Skeletal muscle tissue (tissue), 4 donors: ENCODE results near the gene VPS13D. TPM values are rescaled to one million over a fixed set of nuclear protein-coding genes. Genes with fewer than 3 reads are reported as not detected.

Experiments
- H3K27ac ChIP-seq: one replicate; pipeline ENCODE4 v1.7.0; 2013; ENCODE audit warnings: mild to moderate bottlenecking, low read depth, low read length, inconsistent platforms
- H3K27me3 ChIP-seq, 3 donors: one replicate each; pipeline ENCODE4 v1.7.0; 2013; ENCODE audit warnings: low read length in 3 of 3; ENCODE audit not compliant: control insufficient read depth in 3 of 3, insufficient read depth in 3 of 3
- H3K36me3 ChIP-seq, 3 donors: one replicate each; pipeline ENCODE4 v1.7.0; 2013; ENCODE audit warnings: low read length in 3 of 3; ENCODE audit not compliant: control insufficient read depth in 3 of 3, insufficient read depth in 3 of 3
- H3K4me1 ChIP-seq, 3 donors: one replicate each; pipeline ENCODE4 v1.7.0; 2013; ENCODE audit warnings: low read length in 3 of 3, mild to moderate bottlenecking in 3 of 3; ENCODE audit not compliant: control insufficient read depth in 3 of 3, insufficient read depth in 3 of 3
- H3K4me3 ChIP-seq, 3 donors: one replicate each; pipeline ENCODE4 v1.7.0; 2013; ENCODE audit warnings: low read length in 3 of 3
- H3K9ac ChIP-seq, 3 donors: one replicate each; pipeline ENCODE4 v1.7.0; 2013; ENCODE audit warnings: low read length in 3 of 3, mild to moderate bottlenecking in 3 of 3, moderate library complexity in 2 of 3, low read depth in 1 of 3
- H3K9me3 ChIP-seq, 3 donors: one replicate each; pipeline ENCODE4 v1.7.0; 2013; ENCODE audit warnings: low read length in 3 of 3; ENCODE audit not compliant: control insufficient read depth in 3 of 3
- total RNA-seq: library from RNA; depleted of rRNA; stranded (reverse); fragments of >200 nt; gene quantifications from one replicate; pipeline ENCODE4 v1.2.3, GENCODE V29; 2014
- donor health status: Osteomylitis.

The VPS13D gene
- total RNA-seq, 1 donor from 2014 or later, result 40.2 TPM

- Histone ChIP-seq H3K27ac (no peak overlapping the region), H3K9ac (no peak overlapping the region), H3K9me3 (no peaks in the 10 kb centered on the region), H3K27me3 (no peaks in the 10 kb centered on the region), H3K36me3 (peaks cover 4 to 11% (median 5%) of the 10 kb centered on the region in 3 donors), H3K4me3 (no peak overlapping the region), H3K4me1 (peaks cover 29 to 32% (median 32%) of the 10 kb centered on the region in 3 donors)
These were observed 207.2 kb downstream of the VPS13D start for GRCh38 chr1:12436817-12437599.

- H3K4me3 ChIP-seq, result no peak overlapping the region
- H3K27me3 ChIP-seq, result no peaks in the 10 kb centered on the region
- H3K27ac ChIP-seq, result no peak overlapping the region
- H3K9me3 ChIP-seq, result no peaks in the 10 kb centered on the region
- no peak overlapping the region for H3K9ac ChIP-seq
- peaks cover 4 to 10% (median 5%) of the 10 kb centered on the region in 3 donors for H3K36me3 ChIP-seq
- H3K4me1 ChIP-seq, result peaks cover 28 to 31% (median 29%) of the 10 kb centered on the region in 3 donors
These were observed 207.8 kb downstream of the VPS13D start for GRCh38 chr1:12437629-12438028.

GRCh38 chr1:12438349-12438924 is 208.6 kb downstream of the VPS13D start:
- Histone ChIP-seq H3K4me1 (peaks cover 20 to 23% (median 21%) of the 10 kb centered on the region in 3 donors), H3K27me3 (no peaks in the 10 kb centered on the region), H3K9me3 (no peaks in the 10 kb centered on the region), H3K36me3 (peaks cover 4 to 10% (median 5%) of the 10 kb centered on the region in 3 donors), H3K4me3 (no peak overlapping the region), H3K27ac (no peak overlapping the region), H3K9ac (no peak overlapping the region)

- Histone ChIP-seq H3K36me3 (peaks cover 4 to 10% (median 5%) of the 10 kb centered on the region in 3 donors), H3K9me3 (no peaks in the 10 kb centered on the region), H3K9ac (no peak overlapping the region), H3K27ac (no peak overlapping the region), H3K27me3 (no peaks in the 10 kb centered on the region), H3K4me3 (no peak overlapping the region), H3K4me1 (peaks cover 13 to 17% (median 14%) of the 10 kb centered on the region in 3 donors)
These were observed 209.2 kb downstream of the VPS13D start for GRCh38 chr1:12439073-12439472.

- peaks cover 5 to 8% (median 6%) of the 10 kb centered on the region in 3 donors for H3K4me1 ChIP-seq
These were observed 211.7 kb downstream of the VPS13D start for GRCh38 chr1:12441414-12442105.

GRCh38 chr1:12442217-12442616 is 212.4 kb downstream of the VPS13D start:
- Histone ChIP-seq H3K4me1 (peaks cover 12 to 13% (median 12%) of the 10 kb centered on the region in 3 donors), H3K36me3 (peaks cover 4 to 10% (median 5%) of the 10 kb centered on the region in 3 donors), H3K4me3 (no peak overlapping the region), H3K9me3 (no peaks in the 10 kb centered on the region), H3K27me3 (no peaks in the 10 kb centered on the region), H3K9ac (no peak overlapping the region), H3K27ac (no peak overlapping the region)

More at GRCh38 chr1:12441414-12442105, 211.7 kb downstream of the VPS13D start:
- Histone ChIP-seq H3K27ac (no peak overlapping the region), H3K9me3 (no peaks in the 10 kb centered on the region), H3K4me3 (no peak overlapping the region), H3K27me3 (no peaks in the 10 kb centered on the region), H3K9ac (no peak overlapping the region), H3K36me3 (peaks cover 4 to 10% (median 5%) of the 10 kb centered on the region in 3 donors)

- no peak overlapping the region for H3K4me3 ChIP-seq
- no peak overlapping the region for H3K27ac ChIP-seq
- H3K36me3 ChIP-seq, result peaks cover 4 to 8% (median 5%) of the 10 kb centered on the region in 3 donors
- no peak overlapping the region for H3K9ac ChIP-seq
- H3K4me1 ChIP-seq, result peaks cover 21 to 22% (median 21%) of the 10 kb centered on the region in 3 donors
- no peaks in the 10 kb centered on the region for H3K9me3 ChIP-seq
- H3K27me3 ChIP-seq, result no peaks in the 10 kb centered on the region
These were observed 213.3 kb downstream of the VPS13D start for GRCh38 chr1:12443151-12443550.

GRCh38 chr1:12444329-12444841 is 214.6 kb downstream of the VPS13D start:
- no peaks in the 10 kb centered on the region for H3K27me3 ChIP-seq
- H3K9ac ChIP-seq, result no peak overlapping the region
- H3K4me3 ChIP-seq, result no peak overlapping the region
- H3K9me3 ChIP-seq, result no peaks in the 10 kb centered on the region
- H3K27ac ChIP-seq, result no peak overlapping the region
- H3K36me3 ChIP-seq, result peaks cover 0 to 4% (median 4%) of the 10 kb centered on the region in 3 donors
- peaks cover 25 to 30% (median 29%) of the 10 kb centered on the region in 3 donors for H3K4me1 ChIP-seq

GRCh38 chr1:12445257-12445656 is 215.4 kb downstream of the VPS13D start:
- peaks cover 34 to 39% (median 38%) of the 10 kb centered on the region in 3 donors for H3K4me1 ChIP-seq
- no peaks in the 10 kb centered on the region for H3K27me3 ChIP-seq
- no peak overlapping the region for H3K9ac ChIP-seq
- no peak overlapping the region for H3K4me3 ChIP-seq
- no peaks in the 10 kb centered on the region for H3K9me3 ChIP-seq
- peaks cover 0 to 4% (median 1%) of the 10 kb centered on the region in 3 donors for H3K36me3 ChIP-seq
- no peak overlapping the region for H3K27ac ChIP-seq
